ENCODE measurements around the gene INSIG2. TPM values are rescaled to one million over a fixed set of nuclear protein-coding genes. Genes with fewer than 3 reads are reported as not detected.

The INSIG2 gene
- total RNA-seq, result 10 to 100 TPM; 30.1 to 32.6 TPM

DNA sequence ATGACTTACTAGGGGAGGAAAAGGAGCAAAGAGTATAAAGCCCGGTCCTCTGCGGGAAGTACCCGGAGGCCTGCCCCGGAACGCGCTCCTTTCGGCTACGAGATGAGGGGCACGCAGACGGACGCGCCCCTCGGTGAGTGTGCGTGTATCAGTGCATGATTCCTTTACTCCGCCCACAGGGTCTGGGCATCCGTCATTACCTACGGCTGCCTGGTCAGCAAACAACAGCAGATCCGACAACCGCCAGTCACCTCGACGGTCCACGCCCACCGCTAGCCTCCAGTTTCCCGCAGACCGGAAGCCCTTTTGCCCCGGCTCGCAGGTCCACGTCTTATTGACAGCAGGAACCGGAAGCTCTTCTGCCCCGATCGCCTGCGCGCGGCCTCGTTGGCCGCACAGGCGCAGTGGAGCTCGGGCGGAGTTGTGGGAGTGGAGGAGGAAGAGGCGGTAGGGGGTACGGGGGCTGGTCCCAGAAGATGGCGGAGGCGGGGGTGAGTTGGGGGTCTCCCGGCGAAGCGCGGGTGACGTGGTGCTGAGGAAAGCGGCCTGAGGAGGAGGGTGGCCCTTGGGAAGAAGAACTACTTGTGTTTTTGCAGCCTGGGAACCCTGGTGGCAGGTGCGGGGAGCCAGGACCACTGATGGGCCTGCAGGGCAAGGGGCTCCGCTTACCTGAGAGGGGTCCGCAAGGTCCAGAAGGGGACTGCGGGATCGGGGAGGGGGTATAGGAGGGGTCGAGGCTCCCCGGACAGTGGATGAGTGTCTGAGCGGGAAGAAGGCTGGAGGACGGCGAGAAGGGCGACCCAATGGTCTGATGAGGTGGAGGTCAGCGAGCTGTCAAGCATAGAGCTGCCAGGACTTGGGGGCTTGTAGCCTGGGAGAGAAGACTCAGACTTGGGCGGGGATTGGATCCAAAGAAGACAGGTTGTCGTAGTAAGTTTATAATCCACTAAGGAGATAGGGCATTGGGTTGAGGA is at the start of gene INSIG2:
Gene INSIG2, plus strand, starts transcription at position 421 of the 974 bp plus-strand sequence. CDS start 8,086 bp downstream, outside the sequence.
- POLR2A ChIA-PET, result interaction anchor here (0.6 to 1.0 kb wide), 3 partner anchors 30 to 98 kb away, joined by 3 to 5 read pairs (median 5); no protein-coding TSS in a partner anchor
- H3K27ac Mint-ChIP-seq, result peak within 1 kb of the TSS; percentile 89
- H3K36me3 Mint-ChIP-seq (ENCODE audit: low read depth), result peaks cover 12% of the 10 kb centered on the region
- DNase-seq (peak; percentile 96), ATAC-seq (peak; percentile 95)
- CTCF ChIA-PET, result interaction anchor here (0.9 to 3.0 kb wide), 9 partner anchors 10 to 274 kb away, joined by 3 to 14 read pairs (median 4); partner anchors contain the start of gene DDX18
- peaks cover 25% of the 10 kb centered on the region for H3K4me1 Mint-ChIP-seq (ENCODE audit: low read depth)
- H3K9me3 Mint-ChIP-seq (ENCODE audit: insufficient read depth), result no peaks in the 10 kb centered on the region
- H3K27me3 Mint-ChIP-seq (ENCODE audit: low read depth), result peaks cover 11% of the 10 kb centered on the region
- peak within 1 kb of the TSS; percentile 92 for H3K4me3 Mint-ChIP-seq

DNA sequence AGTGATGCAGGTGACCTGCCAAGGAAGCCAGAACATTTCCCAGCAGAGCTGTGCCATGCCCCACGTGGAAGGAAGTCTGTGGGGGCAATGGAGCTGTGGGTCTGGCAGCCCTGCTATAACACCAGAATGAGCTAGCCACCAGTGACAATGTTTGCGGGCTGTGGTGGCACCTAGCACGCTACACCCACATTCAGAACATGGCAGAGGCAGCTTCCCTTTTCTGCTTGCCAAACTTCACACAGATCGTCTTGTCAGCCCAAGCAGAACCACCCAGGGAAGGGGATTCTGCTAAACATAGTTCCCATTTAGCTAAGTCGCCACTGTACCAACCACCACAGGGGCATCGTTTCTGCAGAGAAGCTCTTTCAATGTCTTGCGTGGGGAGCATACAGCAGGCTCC is 47.4 kb upstream of the INSIG2 start:
- no peak for DNase-seq
- no peak for ATAC-seq
- H3K4me1 Mint-ChIP-seq (ENCODE audit: low read depth), result no peaks in the 10 kb centered on the region
- peaks cover 43% of the 10 kb centered on the region for H3K27me3 Mint-ChIP-seq (ENCODE audit: low read depth)
- H3K27ac Mint-ChIP-seq, result no peak overlapping the region
- no peak overlapping the region for H3K4me3 Mint-ChIP-seq
- POLR2A ChIA-PET, result no interaction called here
- H3K9me3 Mint-ChIP-seq (ENCODE audit: insufficient read depth), result peaks cover 8% of the 10 kb centered on the region
- CTCF ChIA-PET, result interaction anchor here (1.5 kb wide), 1 partner anchor 8 kb away, joined by 6 read pairs; no protein-coding TSS in a partner anchor
- H3K36me3 Mint-ChIP-seq (ENCODE audit: low read depth), result peaks cover 2% of the 10 kb centered on the region

DNA sequence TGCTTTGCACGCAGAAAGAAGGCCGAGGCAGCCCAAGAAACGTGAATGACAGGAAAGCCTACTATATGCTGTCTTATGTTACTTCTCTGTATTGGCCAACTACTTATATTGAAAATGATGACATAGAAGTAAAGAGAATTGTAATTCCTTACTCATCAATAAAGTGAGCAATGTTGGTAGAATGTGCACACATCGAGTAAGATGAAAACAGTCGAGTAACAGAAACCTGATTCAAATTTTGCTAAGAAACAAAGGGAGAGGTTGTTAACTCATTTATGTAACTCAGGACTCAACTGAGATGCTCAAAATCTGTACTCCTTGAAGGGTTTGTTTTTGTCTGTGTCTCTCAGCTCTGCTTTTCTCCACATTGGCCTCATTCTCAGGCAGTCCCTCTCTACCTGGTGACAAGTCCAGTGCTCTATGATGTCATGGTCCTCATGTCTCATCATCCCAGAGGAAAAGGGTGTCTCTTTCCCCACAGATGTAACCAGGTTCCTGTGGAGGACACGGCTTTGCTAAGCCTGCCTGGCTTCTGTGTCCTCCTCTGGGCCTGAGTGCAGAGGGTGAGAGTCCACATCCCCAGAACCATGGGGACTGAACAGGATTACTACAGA is 44.1 kb upstream of the INSIG2 start:
- H3K4me1 Mint-ChIP-seq (ENCODE audit: low read depth), result no peaks in the 10 kb centered on the region
- peaks cover 42% of the 10 kb centered on the region for H3K27me3 Mint-ChIP-seq (ENCODE audit: low read depth)
- no peaks in the 10 kb centered on the region for H3K36me3 Mint-ChIP-seq (ENCODE audit: low read depth)
- no peak overlapping the region for H3K4me3 Mint-ChIP-seq
- H3K9me3 Mint-ChIP-seq (ENCODE audit: insufficient read depth), result no peaks in the 10 kb centered on the region
- ChIA-PET CTCF (no interaction called here), POLR2A (no interaction called here)
- H3K27ac Mint-ChIP-seq, result no peak overlapping the region
- no peak for ATAC-seq
- no peak for DNase-seq

DNA sequence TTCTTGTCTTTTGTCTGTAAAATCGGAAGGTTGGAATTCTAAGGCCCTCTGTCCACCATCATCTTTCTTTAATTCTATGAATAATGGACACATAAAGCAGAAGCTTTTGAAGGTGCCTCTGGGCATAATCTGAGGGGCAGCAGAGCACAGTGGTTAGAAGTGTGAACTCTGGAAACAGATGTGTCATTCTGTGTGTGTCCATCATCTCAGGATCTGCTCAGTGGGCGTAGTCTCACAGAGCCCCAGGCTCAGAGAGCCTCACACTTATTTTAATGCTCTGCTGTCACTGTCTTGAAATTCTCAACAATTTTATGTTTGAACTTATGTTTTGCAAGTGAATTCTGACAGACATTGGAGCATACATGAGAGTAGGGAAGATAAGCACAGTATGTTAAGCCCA is 43.4 kb upstream of the INSIG2 start:
- ATAC-seq, result no peak
- H3K27ac Mint-ChIP-seq, result no peak overlapping the region
- H3K4me1 Mint-ChIP-seq (ENCODE audit: low read depth), result peaks cover 3% of the 10 kb centered on the region
- CTCF ChIA-PET, result no interaction called here
- no peaks in the 10 kb centered on the region for H3K9me3 Mint-ChIP-seq (ENCODE audit: insufficient read depth)
- H3K36me3 Mint-ChIP-seq (ENCODE audit: low read depth), result no peaks in the 10 kb centered on the region
- H3K27me3 Mint-ChIP-seq (ENCODE audit: low read depth), result peaks cover 41% of the 10 kb centered on the region
- POLR2A ChIA-PET, result no interaction called here
- no peak for DNase-seq
- H3K4me3 Mint-ChIP-seq, result no peak overlapping the region

DNA sequence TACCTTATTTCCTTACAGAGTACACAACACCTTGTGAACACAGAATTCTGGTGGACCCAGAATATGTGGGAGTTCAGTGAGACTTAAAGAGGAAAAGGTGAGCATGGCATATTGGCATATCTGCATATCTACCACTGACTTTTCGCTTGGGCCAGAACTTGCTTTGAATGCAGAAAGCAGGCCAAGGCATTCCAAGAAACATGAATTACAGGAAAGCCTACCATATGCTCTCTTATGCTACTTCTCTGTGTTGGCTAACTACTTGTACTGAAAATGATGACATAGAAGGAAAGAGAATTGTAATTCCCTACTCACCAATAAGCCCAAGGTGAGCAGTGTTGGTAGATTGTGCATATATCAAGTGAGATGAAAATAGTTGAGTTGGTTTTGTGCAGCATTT is 43.0 kb upstream of the INSIG2 start:
- no peak for ATAC-seq
- no peaks in the 10 kb centered on the region for H3K9me3 Mint-ChIP-seq (ENCODE audit: insufficient read depth)
- H3K4me3 Mint-ChIP-seq, result no peak overlapping the region
- no peak overlapping the region for H3K27ac Mint-ChIP-seq
- H3K4me1 Mint-ChIP-seq (ENCODE audit: low read depth), result peaks cover 3% of the 10 kb centered on the region
- CTCF ChIA-PET, result interaction anchor here (1.6 to 2.7 kb wide), 3 partner anchors 9 to 102 kb away, joined by 6 to 16 read pairs (median 8); partner anchors contain the start of gene CCDC93
- no peak for DNase-seq
- POLR2A ChIA-PET, result no interaction called here
- H3K27me3 Mint-ChIP-seq (ENCODE audit: low read depth), result peaks cover 41% of the 10 kb centered on the region
- no peaks in the 10 kb centered on the region for H3K36me3 Mint-ChIP-seq (ENCODE audit: low read depth)

DNA sequence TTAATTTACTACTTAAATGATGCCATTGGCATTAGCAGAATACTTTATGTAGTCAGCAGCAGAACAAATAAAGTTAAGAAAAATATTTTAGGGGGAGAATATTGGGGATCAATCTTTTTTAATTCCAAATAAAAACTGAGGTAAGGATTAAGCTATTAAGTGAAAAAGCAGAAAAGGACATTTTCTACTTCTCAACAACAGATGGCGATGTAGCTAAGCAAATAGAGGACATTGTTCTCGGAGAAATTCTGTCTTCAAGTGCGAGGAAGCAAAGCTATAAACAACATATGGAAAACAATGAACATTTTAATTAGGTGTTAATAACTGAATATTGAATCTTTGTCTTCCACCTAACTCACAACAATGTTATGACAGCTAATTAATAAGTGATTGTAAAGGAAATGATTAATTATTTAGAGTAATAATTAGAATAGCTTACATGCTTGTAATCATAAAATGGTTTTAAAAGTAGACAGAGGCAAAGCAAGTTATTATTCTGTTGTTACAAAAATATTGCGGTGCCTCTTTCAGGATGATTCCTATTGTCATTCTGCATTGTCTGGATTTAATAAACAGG is 41.5 kb upstream of the INSIG2 start:
- Mint-ChIP-seq H3K36me3 (ENCODE audit: low read depth) (no peaks in the 10 kb centered on the region), H3K27me3 (ENCODE audit: low read depth) (peaks cover 44% of the 10 kb centered on the region), H3K27ac (no peak overlapping the region), H3K9me3 (ENCODE audit: insufficient read depth) (no peaks in the 10 kb centered on the region), H3K4me1 (ENCODE audit: low read depth) (peaks cover 3% of the 10 kb centered on the region), H3K4me3 (no peak overlapping the region)
- DNase-seq (no peak), ATAC-seq (no peak)
- ChIA-PET POLR2A (no interaction called here), CTCF (interaction anchor here (0.7 to 2.7 kb wide), 34 partner anchors 8 to 835 kb away, joined by 3 to 19 read pairs (median 5); partner anchors contain the start of genes CCDC93 and INSIG2)

DNA sequence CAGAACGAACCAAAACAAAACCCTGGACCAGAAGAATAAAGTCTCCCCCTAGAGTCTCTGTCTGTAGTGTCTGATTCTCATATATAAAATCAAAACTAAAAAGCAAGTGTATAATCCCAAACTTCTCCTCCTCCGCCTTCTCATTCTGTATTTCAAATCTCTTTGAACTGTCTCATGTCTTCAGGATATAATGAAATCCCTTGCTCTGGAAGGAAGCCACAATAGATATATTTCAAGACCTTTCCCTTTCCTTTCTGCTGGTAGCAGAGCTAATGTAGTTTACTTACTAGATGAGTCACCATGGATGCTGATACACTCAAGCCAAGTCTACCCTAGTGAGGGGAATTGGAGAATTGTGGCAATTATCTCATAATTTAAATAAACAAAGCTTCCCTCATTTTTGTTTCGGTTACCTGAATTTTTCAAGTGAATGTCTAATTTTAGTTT is 40.9 kb upstream of the INSIG2 start:
- H3K4me1 Mint-ChIP-seq (ENCODE audit: low read depth), result peaks cover 3% of the 10 kb centered on the region
- H3K4me3 Mint-ChIP-seq, result no peak overlapping the region
- ATAC-seq, result no peak
- no peak for DNase-seq
- H3K36me3 Mint-ChIP-seq (ENCODE audit: low read depth), result no peaks in the 10 kb centered on the region
- H3K27ac Mint-ChIP-seq, result no peak overlapping the region
- ChIA-PET POLR2A (no interaction called here), CTCF (interaction anchor here (0.7 to 2.7 kb wide), 28 partner anchors 9 to 834 kb away, joined by 3 to 19 read pairs (median 4); partner anchors contain the start of genes CCDC93 and INSIG2)
- peaks cover 44% of the 10 kb centered on the region for H3K27me3 Mint-ChIP-seq (ENCODE audit: low read depth)
- H3K9me3 Mint-ChIP-seq (ENCODE audit: insufficient read depth), result no peaks in the 10 kb centered on the region

DNA sequence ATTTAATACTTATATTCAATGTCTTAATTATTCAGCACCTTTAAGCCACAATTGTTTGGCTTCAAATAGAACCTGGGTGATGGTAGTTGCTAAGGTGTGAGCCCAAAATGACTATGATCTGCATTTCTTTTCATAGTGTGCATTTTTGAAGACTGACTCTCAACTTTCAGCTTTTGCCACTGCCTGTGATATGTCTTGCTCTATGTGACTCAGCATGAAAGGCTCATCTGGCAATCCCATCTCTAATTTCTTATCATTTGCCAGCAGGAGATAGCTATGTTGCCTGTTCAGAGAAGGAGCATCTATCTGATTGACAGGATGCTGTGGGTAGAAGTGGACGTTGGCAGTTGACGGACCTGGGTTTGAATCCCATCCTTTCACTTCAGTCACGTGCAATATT is 39.9 kb upstream of the INSIG2 start:
- Mint-ChIP-seq H3K27me3 (ENCODE audit: low read depth) (peaks cover 46% of the 10 kb centered on the region), H3K9me3 (ENCODE audit: insufficient read depth) (no peaks in the 10 kb centered on the region), H3K4me3 (no peak overlapping the region), H3K27ac (no peak overlapping the region), H3K36me3 (ENCODE audit: low read depth) (no peaks in the 10 kb centered on the region), H3K4me1 (ENCODE audit: low read depth) (peaks cover 3% of the 10 kb centered on the region)
- ChIA-PET CTCF (interaction anchor here (2.5 to 2.7 kb wide), 2 partner anchors 16 to 807 kb away, joined by 13 to 19 read pairs; no protein-coding TSS in a partner anchor), POLR2A (no interaction called here)
- DNase-seq, result no peak
- ATAC-seq, result no peak

DNA sequence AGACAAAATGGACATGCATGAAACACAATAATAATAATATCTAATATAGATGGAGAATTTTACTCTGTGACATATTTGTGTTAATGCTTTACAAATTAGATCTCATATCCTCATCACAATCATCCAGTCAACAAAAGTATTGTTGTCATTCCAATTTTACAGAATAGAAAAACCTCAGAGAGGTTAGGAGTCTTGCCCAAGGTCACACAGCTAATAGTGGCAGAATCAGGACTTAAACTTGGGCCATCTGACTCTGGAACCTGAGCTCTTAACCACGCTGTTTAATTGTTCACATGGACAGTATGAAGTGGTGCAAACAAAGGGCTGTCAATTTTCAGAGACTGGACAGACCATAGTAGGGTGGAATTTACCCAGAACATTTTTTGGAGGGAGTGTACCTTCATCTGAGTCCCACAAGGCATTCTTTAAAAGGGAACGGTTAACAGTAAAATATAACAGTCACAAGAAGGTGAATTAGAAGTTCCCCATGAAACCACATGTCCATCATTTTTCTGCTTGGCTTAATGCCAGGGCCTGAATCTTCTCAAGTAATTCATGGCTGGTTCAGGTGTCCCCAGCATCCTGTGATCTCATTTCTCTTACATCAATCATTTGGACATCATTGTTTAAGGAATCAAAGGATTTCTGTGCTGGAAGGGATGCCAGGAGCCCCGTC is 39.0 kb upstream of the INSIG2 start:
- CTCF ChIA-PET, result no interaction called here
- no peaks in the 10 kb centered on the region for H3K36me3 Mint-ChIP-seq (ENCODE audit: low read depth)
- H3K4me1 Mint-ChIP-seq (ENCODE audit: low read depth), result peaks cover 3% of the 10 kb centered on the region
- DNase-seq (no peak), ATAC-seq (no peak)
- H3K4me3 Mint-ChIP-seq, result no peak overlapping the region
- no peaks in the 10 kb centered on the region for H3K9me3 Mint-ChIP-seq (ENCODE audit: insufficient read depth)
- peaks cover 44% of the 10 kb centered on the region for H3K27me3 Mint-ChIP-seq (ENCODE audit: low read depth)
- H3K27ac Mint-ChIP-seq, result no peak overlapping the region
- POLR2A ChIA-PET, result no interaction called here

DNA sequence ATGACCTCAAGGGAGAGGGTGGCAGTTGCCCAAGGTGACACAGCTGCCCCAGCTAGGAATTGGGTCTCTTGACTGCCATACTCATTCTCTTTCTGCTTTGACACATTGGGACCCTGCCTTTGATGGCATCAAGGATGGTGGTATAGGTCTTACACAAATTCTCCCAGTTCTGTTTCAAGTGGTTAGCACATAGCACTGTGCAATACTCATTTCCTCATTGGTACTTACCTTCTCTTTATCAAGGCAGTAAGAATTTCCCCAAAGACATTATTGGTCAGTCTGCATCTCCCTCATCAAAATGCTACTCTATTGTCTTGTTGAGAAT is 38.5 kb upstream of the INSIG2 start:
- H3K4me3 Mint-ChIP-seq, result no peak overlapping the region
- ATAC-seq (no peak), DNase-seq (no peak)
- peaks cover 42% of the 10 kb centered on the region for H3K27me3 Mint-ChIP-seq (ENCODE audit: low read depth)
- ChIA-PET CTCF (interaction anchor here (2.7 kb wide), 1 partner anchor 12 kb away, joined by 11 read pairs; no protein-coding TSS in a partner anchor), POLR2A (no interaction called here)
- H3K9me3 Mint-ChIP-seq (ENCODE audit: insufficient read depth), result no peaks in the 10 kb centered on the region
- H3K27ac Mint-ChIP-seq, result no peak overlapping the region
- H3K36me3 Mint-ChIP-seq (ENCODE audit: low read depth), result no peaks in the 10 kb centered on the region
- H3K4me1 Mint-ChIP-seq (ENCODE audit: low read depth), result peaks cover 3% of the 10 kb centered on the region

DNA sequence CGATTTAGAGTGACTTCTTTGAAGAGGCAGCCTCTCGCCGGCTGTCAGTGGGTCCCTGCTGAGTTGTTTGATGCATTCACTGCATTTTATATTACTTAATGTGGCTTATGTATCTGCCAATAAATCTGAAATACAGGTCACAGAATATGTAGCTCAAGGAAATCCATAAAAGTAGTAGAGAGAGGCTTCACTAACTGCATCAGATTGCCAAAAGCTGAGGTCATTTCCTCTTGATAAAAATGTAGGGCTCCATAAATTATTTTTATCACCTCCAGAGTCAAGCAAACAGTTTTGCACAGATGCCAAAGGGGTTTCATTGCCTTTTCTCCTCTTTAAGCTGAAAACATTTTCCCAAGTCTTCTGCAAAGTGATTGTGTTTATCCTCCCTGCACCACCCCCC is 37.9 kb upstream of the INSIG2 start:
- ChIA-PET CTCF (interaction anchor here (2.7 kb wide), 1 partner anchor 11 kb away, joined by 11 read pairs; no protein-coding TSS in a partner anchor), POLR2A (no interaction called here)
- Mint-ChIP-seq H3K27me3 (ENCODE audit: low read depth) (peaks cover 42% of the 10 kb centered on the region), H3K9me3 (ENCODE audit: insufficient read depth) (no peaks in the 10 kb centered on the region), H3K36me3 (ENCODE audit: low read depth) (no peaks in the 10 kb centered on the region), H3K27ac (no peak overlapping the region), H3K4me1 (ENCODE audit: low read depth) (peaks cover 3% of the 10 kb centered on the region), H3K4me3 (no peak overlapping the region)
- DNase-seq (no peak), ATAC-seq (no peak)

Measured in activated CD8-positive, alpha-beta T cell treated with anti-CD3 and anti-CD28 coated beads, Interleukin-2, amount 10 ng/mL, durations not matched to agents 7 days and 5 days (primary cell).